Left ventricle myocardium inferior (tissue), 1 donor: ENCODE measurements around the gene HLTF. TPM values are rescaled to one million over a fixed set of nuclear protein-coding genes. Genes with fewer than 3 reads are reported as not detected.
A peak's percentile ranks its signal among the peaks of the same experiment; 100 is the strongest.

Source experiments
- DNase-seq: peaks from one replicate; pipeline ENCODE4 v3.0.0-alpha.2; 2020
- H3K27ac ChIP-seq: fragments of 200-600 bp; replicated peaks from 2 replicates; pipeline ENCODE4 v1.8.0; 2021
- H3K27me3 ChIP-seq: fragments of 200-600 bp; 2 replicates; pipeline ENCODE4 v1.8.0; 2021; ENCODE audit warnings: low read depth
- H3K36me3 ChIP-seq: fragments of 200-600 bp; 2 replicates; pipeline ENCODE4 v1.8.0; 2021
- H3K4me1 ChIP-seq: fragments of 200-600 bp; 2 replicates; pipeline ENCODE4 v1.8.0; 2021
- H3K4me3 ChIP-seq: fragments of 200-600 bp; 2 replicates; pipeline ENCODE4 v1.8.0; 2021; ENCODE audit warnings: mild to moderate bottlenecking, moderate library complexity
- H3K9me3 ChIP-seq: fragments of 200-600 bp; replicated peaks from 2 replicates; pipeline ENCODE4 v1.8.0; 2021
- intact Hi-C: fragments of 100-400 bp; cut with micrococcal nuclease; formaldehyde crosslinking; loops from one replicate; pipeline ENCODE4 v1.11.0; 2022
- total RNA-seq: library from RNA; stranded (reverse); fragmentation: NEBNext Ultra II Directional; extraction: Animal tissue kit (Norgen Biotek cat#: 25700); gene quantifications from one replicate; pipeline ENCODE4 v1.2.1, GENCODE V29; 2021
- TF ChIP-seq, protein P1 (sequence below): fragments of 200-600 bp; IDR thresholded peaks from 2 replicates; pipeline ENCODE4 v1.8.0; 2021; ENCODE audit warnings: antibody characterized with exemption, mild to moderate bottlenecking, borderline replicate concordance
- donor health status: DM: no; HTN: yes; CAD: no; lungs with severe emphysema.

HLTF gene
- total RNA-seq, 1 donor from 2014 or later = 27.4 TPM

- intact Hi-C loops = no loop called here
- H3K36me3 ChIP-seq = peaks cover 48% of the 10 kb centered on the region
- H3K27me3 ChIP-seq = no peaks in the 10 kb centered on the region
- DNase-seq = no peak
- no peak overlapping the region for H3K27ac ChIP-seq
- H3K9me3 ChIP-seq = no peaks in the 10 kb centered on the region
- H3K4me3 ChIP-seq = no peak overlapping the region
- peaks cover 64% of the 10 kb centered on the region for H3K4me1 ChIP-seq
- TF ChIP-seq, protein P1, sequence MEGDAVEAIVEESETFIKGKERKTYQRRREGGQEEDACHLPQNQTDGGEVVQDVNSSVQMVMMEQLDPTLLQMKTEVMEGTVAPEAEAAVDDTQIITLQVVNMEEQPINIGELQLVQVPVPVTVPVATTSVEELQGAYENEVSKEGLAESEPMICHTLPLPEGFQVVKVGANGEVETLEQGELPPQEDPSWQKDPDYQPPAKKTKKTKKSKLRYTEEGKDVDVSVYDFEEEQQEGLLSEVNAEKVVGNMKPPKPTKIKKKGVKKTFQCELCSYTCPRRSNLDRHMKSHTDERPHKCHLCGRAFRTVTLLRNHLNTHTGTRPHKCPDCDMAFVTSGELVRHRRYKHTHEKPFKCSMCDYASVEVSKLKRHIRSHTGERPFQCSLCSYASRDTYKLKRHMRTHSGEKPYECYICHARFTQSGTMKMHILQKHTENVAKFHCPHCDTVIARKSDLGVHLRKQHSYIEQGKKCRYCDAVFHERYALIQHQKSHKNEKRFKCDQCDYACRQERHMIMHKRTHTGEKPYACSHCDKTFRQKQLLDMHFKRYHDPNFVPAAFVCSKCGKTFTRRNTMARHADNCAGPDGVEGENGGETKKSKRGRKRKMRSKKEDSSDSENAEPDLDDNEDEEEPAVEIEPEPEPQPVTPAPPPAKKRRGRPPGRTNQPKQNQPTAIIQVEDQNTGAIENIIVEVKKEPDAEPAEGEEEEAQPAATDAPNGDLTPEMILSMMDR = no peak
These were observed 72.6 kb downstream of the HLTF start for GRCh38 chr3:149013726-149014125.

DNA sequence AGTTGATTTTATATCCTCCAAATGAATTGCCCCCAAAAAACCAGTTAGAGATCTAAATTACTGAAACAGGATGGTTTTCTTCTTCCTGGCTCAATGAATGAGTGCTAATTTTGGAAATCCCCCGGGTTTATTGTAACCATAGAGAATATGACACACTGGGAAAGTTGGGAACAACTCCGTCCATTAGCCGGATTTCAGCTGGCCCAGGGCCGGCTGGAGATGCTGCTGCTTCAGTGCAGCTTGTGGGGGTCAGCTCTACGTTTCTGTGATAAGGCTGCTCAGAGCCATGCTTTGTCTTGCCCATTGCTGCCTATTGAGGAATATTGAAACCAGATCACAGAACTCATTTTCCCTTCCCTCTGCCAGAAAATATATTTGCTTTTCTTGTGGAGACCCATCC is 74.7 kb downstream of the HLTF start:
- TF ChIP-seq, protein P1 = no peak
- no peaks in the 10 kb centered on the region for H3K9me3 ChIP-seq
- peaks cover 44% of the 10 kb centered on the region for H3K4me1 ChIP-seq
- DNase-seq = peak; percentile 39
- H3K27ac ChIP-seq = peak overlapping the region; percentile 28
- no peak overlapping the region for H3K4me3 ChIP-seq
- H3K27me3 ChIP-seq = no peaks in the 10 kb centered on the region
- intact Hi-C loops = no loop called here
- H3K36me3 ChIP-seq = peaks cover 69% of the 10 kb centered on the region

DNA sequence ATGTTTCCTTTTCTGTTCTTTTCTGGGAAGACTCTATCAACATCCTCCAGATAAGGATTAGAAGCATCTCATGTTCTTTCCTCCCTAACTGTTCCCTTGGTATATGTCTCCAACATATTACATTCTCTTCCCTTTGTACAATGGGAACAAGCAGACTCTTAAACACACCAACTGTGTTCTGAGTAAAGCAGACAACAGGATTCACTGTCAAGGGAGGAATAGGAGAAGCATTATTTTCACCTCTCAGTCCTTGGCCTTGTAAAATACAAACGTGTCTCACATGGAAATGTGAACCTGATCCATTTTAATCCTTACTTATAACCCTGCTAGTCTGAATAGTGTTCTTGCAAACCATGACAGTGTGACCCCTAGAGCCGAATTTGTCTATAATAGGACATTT is 75.4 kb downstream of the HLTF start:
- H3K27ac ChIP-seq = peak overlapping the region; percentile 28
- H3K4me3 ChIP-seq = no peak overlapping the region
- H3K36me3 ChIP-seq = peaks cover 74% of the 10 kb centered on the region
- no peak for DNase-seq
- TF ChIP-seq, protein P1 = no peak
- intact Hi-C loops = no loop called here
- no peaks in the 10 kb centered on the region for H3K27me3 ChIP-seq
- no peaks in the 10 kb centered on the region for H3K9me3 ChIP-seq
- peaks cover 37% of the 10 kb centered on the region for H3K4me1 ChIP-seq

DNA sequence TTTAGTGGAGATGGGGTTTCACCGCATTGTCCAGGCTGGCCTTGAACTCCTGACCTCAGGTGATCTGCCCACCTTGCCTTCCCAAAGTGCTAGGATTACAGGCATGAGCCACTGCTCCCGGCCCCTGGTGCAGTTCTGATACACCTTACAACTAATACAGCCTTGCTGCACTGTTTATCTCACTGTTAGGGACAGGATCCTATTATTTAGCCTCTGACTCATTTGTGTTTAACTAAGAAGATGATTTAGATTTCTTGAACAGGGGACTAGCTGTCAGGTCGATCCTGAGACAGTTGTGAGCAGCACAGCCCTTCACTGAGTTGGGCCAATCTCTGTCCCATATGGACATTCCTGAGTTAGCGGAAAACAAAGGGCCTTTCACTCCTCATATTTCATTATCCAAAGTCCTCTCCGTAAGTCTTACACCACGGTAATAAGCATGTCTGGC is 75.8 kb downstream of the HLTF start:
- TF ChIP-seq, protein P1 = no peak
- Histone ChIP-seq H3K27me3 (no peaks in the 10 kb centered on the region), H3K36me3 (peaks cover 78% of the 10 kb centered on the region), H3K27ac (peak overlapping the region; percentile 28), H3K4me3 (no peak overlapping the region), H3K9me3 (no peaks in the 10 kb centered on the region), H3K4me1 (peaks cover 34% of the 10 kb centered on the region)
- no peak for DNase-seq
- intact Hi-C loops = no loop called here

DNA sequence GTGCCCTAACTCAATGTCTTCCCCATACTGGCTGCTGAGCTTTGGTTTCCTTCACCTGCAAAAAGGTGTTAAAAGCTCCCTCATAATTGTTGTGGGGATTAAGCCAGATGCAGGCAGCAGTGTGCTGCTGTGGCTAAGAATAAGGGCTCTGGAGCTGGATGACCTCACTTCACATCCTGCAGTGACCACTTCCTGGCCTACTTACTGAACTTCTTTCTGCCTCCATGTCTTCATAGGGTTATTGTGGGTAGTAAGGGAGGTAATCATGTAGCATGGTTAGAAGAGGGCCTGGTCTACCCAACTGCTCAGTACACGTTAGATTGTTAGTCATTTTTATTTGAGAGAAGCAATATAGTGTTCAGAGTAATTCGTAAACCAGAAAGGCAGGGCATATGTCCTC is 76.6 kb downstream of the HLTF start:
- intact Hi-C loops = no loop called here
- Histone ChIP-seq H3K9me3 (no peaks in the 10 kb centered on the region), H3K27me3 (no peaks in the 10 kb centered on the region), H3K36me3 (peaks cover 82% of the 10 kb centered on the region), H3K4me1 (peaks cover 34% of the 10 kb centered on the region), H3K27ac (peak overlapping the region; percentile 28), H3K4me3 (no peak overlapping the region)
- DNase-seq = no peak
- TF ChIP-seq, protein P1 = no peak
